Glutamatergic neuron (in vitro differentiated cells): ENCODE results near the gene NHS. TPM values are rescaled to one million over a fixed set of nuclear protein-coding genes. Genes with fewer than 3 reads are reported as not detected.

Source experiments
- DNase-seq: peaks from one replicate; pipeline ENCODE4 v3.0.0; 2022
- H3K27ac Mint-ChIP-seq: one replicate; pipeline ENCODE4 v1.8.0; 2020; ENCODE audit warnings: mild to moderate bottlenecking, mixed read lengths, inconsistent platforms; ENCODE audit not compliant: unreplicated experiment
- H3K27me3 Mint-ChIP-seq: one replicate; pipeline ENCODE4 v1.8.0; 2020; ENCODE audit warnings: mild to moderate bottlenecking, moderate library complexity, mixed read lengths, inconsistent platforms; ENCODE audit not compliant: unreplicated experiment
- H3K36me3 Mint-ChIP-seq: one replicate; pipeline ENCODE4 v1.8.0; 2020; ENCODE audit warnings: mild to moderate bottlenecking, mixed read lengths, inconsistent platforms; ENCODE audit not compliant: unreplicated experiment
- H3K4me1 Mint-ChIP-seq: one replicate; pipeline ENCODE4 v1.8.0; 2020; ENCODE audit warnings: mild to moderate bottlenecking, low read depth, mixed read lengths, inconsistent platforms; ENCODE audit not compliant: unreplicated experiment
- H3K4me3 Mint-ChIP-seq: one replicate; pipeline ENCODE4 v1.8.0; 2020; ENCODE audit warnings: mild to moderate bottlenecking, mixed read lengths, inconsistent platforms; ENCODE audit not compliant: unreplicated experiment
- H3K9me3 Mint-ChIP-seq: one replicate; pipeline ENCODE4 v1.8.0; 2020; ENCODE audit warnings: mild to moderate bottlenecking, moderate library complexity, mixed read lengths, inconsistent platforms; ENCODE audit not compliant: unreplicated experiment
- CTCF ChIP-seq: fragments of 200-600 bp; sonication (generic); IDR thresholded peaks from one replicate; pipeline ENCODE4 v1.5.0; 2021; ENCODE audit not compliant: partially characterized antibody, unreplicated experiment
- total RNA-seq: library from RNA; stranded (reverse); fragmentation: NEBNext Ultra II Directional; extraction: Animal tissue kit (Norgen Biotek cat#: 25700); gene quantifications from one replicate; pipeline ENCODE4 v1.2.1, GENCODE V29; 2021; ENCODE audit not compliant: unreplicated experiment

NHS gene
- total RNA-seq, 1 donor from 2014 or later, result 9.1 TPM

- no peak overlapping the region for H3K4me3 Mint-ChIP-seq
- H3K36me3 Mint-ChIP-seq, result no peaks in the 10 kb centered on the region
- no peak overlapping the region for H3K27ac Mint-ChIP-seq
- H3K9me3 Mint-ChIP-seq, result no peaks in the 10 kb centered on the region
- TF ChIP-seq CTCF, result no peak
- peaks cover 3% of the 10 kb centered on the region for H3K4me1 Mint-ChIP-seq
- H3K27me3 Mint-ChIP-seq, result peaks cover 5% of the 10 kb centered on the region
- no peak for DNase-seq
These were observed 36.2 kb downstream of the NHS start for GRCh38 chrX:17411205-17411604.

GRCh38 chrX:17412692-17413091, 37.7 kb downstream of the NHS start:
- DNase-seq, result no peak
- H3K9me3 Mint-ChIP-seq, result peaks cover 2% of the 10 kb centered on the region
- H3K4me3 Mint-ChIP-seq, result no peak overlapping the region
- peaks cover 3% of the 10 kb centered on the region for H3K4me1 Mint-ChIP-seq
- peaks cover 5% of the 10 kb centered on the region for H3K27me3 Mint-ChIP-seq
- no peak for TF ChIP-seq CTCF
- no peak overlapping the region for H3K27ac Mint-ChIP-seq
- H3K36me3 Mint-ChIP-seq, result no peaks in the 10 kb centered on the region

GRCh38 chrX:17413228-17413627, 38.2 kb downstream of the NHS start:
- Mint-ChIP-seq H3K36me3 (no peaks in the 10 kb centered on the region), H3K27ac (no peak overlapping the region), H3K9me3 (peaks cover 2% of the 10 kb centered on the region), H3K27me3 (peaks cover 5% of the 10 kb centered on the region), H3K4me1 (peaks cover 3% of the 10 kb centered on the region), H3K4me3 (no peak overlapping the region)
- TF ChIP-seq CTCF, result no peak
- DNase-seq, result no peak

GRCh38 chrX:17414027-17414658, 39.1 kb downstream of the NHS start:
- Mint-ChIP-seq H3K4me3 (peak overlapping the region; percentile 65), H3K4me1 (peaks cover 3% of the 10 kb centered on the region), H3K36me3 (no peaks in the 10 kb centered on the region), H3K27me3 (peaks cover 5% of the 10 kb centered on the region), H3K9me3 (peaks cover 2% of the 10 kb centered on the region), H3K27ac (no peak overlapping the region)
- TF ChIP-seq CTCF, result no peak
- no peak for DNase-seq

GRCh38 chrX:17414839-17415238, 39.8 kb downstream of the NHS start:
- no peak for TF ChIP-seq CTCF
- Mint-ChIP-seq H3K4me1 (peaks cover 3% of the 10 kb centered on the region), H3K9me3 (peaks cover 2% of the 10 kb centered on the region), H3K36me3 (no peaks in the 10 kb centered on the region), H3K4me3 (peak overlapping the region; percentile 65), H3K27me3 (peaks cover 5% of the 10 kb centered on the region), H3K27ac (no peak overlapping the region)
- peak; percentile 25 for DNase-seq
